Fibroblast of peridontal ligament (primary cell): ENCODE results near the gene RFFL.
"Not testable (repeated sequence)": the region's sequence is repeated elsewhere in the genome, so short reads cannot be mapped to it uniquely, and the experiment has no call there.

Experiments used
- DNase-seq: peaks from one replicate; pipeline ENCODE4 v3.0.0-alpha.2; 2010; ENCODE audit errors: extremely low read depth

RFFL gene

DNA sequence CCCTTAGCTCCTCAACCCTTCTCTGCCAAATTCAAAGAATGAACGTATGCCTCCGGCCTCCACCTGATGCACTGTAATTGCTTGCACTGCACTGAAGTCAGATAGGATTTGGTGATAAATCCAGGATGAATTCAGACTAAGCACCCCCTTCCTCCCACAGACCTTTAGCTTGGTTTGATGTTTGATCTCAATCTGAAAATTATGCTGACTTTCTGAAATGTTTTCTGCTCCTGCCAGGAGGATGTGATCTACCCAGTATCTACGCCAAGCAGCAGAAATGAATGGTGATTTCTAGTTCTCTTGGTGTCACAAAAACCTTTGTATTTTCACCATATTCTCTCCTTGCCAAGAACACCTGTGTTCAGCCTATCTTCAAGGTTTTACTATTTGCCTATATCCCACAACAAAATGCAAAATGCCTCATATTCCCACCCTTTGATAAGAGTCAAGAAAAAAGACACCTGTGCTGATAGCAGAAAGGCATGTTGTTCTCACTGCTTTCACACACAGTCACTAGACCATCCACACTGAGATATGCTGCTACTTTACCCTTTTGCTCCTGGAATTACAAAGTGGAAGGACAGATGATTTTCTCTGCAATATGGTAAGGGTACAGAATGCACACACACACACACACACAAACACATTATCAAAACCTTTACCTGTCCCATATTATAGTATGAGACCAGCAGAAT, 14.7 kb downstream of the RFFL start:
- DNase-seq, result no peak

GRCh38 chr17:35046740-35047283, 16.7 kb downstream of the RFFL start:
- DNase-seq, result peak; percentile 61

GRCh38 chr17:35046245-35046644, 17.3 kb downstream of the RFFL start:
- no peak for DNase-seq

- DNase-seq, result not testable (repeated sequence)
Observed at GRCh38 chr17:35045458-35045979, 18.0 kb downstream of the RFFL start.

DNA sequence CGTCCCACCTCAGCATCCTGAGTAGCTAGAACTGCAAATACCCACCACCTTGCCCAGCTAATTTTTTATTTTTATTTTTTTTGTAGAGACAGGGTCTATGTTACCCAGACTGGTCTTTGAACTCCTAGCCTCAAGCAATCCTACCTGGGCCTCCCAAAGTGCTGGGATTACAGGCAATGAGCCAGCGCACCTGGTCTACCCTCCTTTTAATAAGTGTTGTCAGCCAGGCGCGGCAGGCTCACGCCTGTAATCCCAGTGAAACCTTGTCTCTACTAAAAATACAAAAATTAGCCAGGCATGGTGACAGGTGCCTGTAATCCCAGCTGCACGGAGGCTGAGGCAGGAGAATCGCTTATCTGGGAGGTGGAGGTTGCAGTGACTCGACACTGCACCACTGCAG, 19.3 kb downstream of the RFFL start:
- DNase-seq, result no peak

GRCh38 chr17:35041390-35041789, 22.1 kb downstream of the RFFL start:
- DNase-seq, result no peak

DNA sequence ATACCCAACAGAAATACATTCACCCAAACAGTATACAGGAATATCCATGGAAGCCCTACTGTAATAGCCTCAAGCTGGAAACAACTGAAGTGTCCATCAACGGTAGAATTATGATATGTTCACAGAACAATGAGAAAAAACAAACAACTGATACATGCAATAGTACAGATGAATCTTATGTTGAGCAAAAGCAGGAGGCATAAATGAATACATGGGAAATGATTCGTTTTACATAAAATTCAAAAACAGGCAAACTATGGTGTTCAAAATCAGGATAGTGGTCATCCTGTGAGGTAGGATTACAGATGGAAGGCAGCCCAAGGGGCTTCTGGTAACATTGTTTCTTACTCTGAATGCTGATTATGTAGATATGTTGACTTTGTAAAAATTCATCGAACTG, 25.1 kb downstream of the RFFL start:
- DNase-seq, result no peak

- no peak for DNase-seq
Observed at GRCh38 chr17:35030780-35031179, 32.7 kb downstream of the RFFL start.

DNA sequence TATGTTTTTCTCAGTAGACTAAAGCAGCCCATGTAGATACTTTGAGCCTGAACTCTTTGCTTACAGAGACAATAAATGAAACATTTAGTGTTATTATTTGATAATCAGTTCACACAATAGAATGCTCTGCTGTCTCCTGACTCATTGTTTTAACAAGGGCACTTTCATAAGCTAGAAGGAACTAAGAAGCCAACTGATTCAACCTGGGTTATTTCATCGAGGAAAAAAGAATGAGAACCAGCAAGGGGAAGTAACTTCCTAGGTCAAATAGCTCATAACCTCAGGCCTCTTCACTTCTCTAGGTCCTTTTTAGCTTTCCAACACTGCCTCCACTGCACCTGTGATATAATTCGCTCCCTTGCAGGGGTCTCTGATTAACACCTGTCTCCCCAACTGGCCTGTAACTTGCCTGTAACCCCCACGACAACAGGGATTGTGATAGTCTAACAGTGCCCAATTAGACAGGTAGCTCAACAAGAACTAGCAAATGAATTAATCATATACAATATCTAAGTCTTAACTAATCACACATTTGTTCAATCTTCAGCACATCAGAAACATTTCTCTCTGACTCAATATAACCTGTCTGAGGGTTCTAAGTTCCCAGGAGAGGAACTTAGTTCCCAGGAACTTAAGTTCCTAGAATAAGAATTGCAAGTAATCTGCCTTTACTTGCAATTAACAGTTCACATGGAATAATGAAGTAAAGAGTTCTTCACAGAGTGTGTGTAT, 34.8 kb downstream of the RFFL start:
- DNase-seq, result no peak

DNA sequence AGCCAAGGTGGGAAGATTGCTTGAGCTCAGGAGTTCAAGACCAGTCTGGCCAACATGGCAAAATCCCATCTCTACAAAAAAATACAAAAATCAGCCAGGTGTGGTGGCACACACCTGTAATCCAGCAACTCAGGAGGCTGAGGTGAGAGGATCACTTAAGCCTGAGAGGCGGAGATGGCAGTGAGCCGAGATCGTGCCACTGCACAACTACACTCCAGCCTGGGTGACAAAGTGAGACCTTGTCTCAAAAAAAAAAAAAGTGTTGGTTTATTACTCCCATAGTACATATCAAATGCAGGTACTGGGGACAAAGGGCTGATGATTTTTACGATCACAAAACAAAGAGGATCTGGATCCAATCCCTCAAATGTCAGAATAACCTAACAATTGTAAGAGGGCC, 35.4 kb downstream of the RFFL start:
- DNase-seq, result not testable (repeated sequence)

- no peak for DNase-seq
Observed at GRCh38 chr17:35025541-35025940, 38.0 kb downstream of the RFFL start.

DNA sequence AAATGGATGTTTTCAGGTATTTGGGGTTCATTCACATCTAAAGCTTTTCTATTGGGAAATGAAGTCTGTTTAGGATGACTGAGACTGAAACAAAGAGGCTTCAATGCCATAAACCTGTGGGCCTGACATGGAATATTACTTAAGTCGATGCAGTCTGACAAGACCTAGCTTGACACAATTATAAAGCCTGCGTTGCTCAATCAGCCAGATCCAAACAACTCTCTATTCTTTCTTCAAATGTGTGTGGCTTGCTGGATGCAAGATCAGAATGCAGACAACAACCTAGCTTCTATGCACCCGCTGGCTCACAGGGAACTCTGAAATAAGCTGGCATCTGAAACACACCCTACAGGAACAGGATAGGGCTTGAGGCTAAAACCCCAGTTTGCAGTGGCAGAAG, 40.0 kb downstream of the RFFL start:
- no peak for DNase-seq

DNA sequence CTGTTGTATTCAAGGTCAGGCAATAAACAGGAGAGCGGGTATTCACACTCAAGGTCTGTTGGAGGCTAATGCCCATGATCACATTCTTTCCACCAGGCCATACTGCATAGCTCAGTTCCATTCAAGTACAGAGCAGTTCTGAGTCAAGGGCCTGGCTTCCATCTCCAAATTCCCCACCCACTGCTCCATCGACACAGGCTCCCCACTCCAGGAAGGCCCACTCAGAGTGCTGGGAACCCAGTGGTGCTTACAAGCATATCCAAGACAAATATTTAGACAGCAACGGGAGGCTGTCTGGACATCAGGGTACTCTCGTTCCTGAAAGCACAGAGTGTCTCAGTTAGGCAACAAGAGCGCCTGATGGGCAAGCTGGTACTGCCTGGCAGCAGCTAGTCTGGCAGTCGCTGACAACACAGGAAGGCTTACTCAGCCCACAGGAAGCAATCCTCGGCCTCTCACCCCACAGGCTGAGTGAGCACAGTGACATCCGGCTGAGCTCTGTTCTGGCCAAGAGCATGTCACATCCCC, 40.9 kb downstream of the RFFL start:
- DNase-seq, result peak; percentile 82

GRCh38 chr17:35021520-35022380, 41.8 kb downstream of the RFFL start:
- no peak for DNase-seq

- no peak for DNase-seq
Observed at GRCh38 chr17:35019386-35020179, 43.9 kb downstream of the RFFL start.

DNA sequence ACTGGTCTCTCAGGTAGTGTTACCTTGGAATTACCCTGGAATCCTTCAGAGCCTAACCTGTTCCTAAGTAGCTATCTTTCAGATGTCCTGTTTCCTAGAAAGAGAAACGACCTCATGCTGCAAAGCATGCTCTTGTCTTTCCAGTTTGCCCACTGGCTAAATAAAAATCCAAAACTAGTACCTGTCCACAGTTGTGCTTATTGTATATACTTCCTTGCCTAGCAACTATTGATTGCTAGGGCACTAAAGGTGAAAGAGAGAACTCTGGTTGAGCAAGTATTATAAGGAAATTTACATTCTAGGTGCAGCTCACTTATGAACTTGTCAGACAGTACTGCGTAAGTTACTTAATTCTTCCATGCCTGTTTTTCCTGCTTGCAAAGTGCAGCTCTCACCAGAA, 44.7 kb downstream of the RFFL start:
- DNase-seq, result no peak

DNA sequence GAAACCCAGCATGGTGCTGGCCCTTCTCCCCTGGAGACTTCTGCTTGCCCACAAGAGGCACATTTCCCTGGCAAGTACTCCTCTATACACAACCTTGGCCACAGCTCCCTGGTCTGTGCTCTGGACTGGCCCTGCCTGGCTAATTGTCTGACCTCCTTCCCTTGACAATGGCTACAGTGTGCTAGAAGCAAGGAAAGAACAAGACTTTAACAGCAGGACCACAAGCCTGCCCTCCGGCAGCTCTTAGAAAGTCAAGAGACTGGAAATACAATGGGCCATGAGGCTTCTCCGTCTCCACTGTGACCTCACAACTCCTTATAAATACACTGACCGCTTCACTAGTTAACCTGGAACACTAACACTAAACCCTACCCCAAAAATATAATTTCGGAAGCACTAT, 46.5 kb downstream of the RFFL start:
- DNase-seq, result no peak

GRCh38 chr17:35016369-35016768, 47.1 kb downstream of the RFFL start:
- DNase-seq, result no peak

- DNase-seq, result no peak
Observed at GRCh38 chr17:35011671-35012216, 51.8 kb downstream of the RFFL start.

DNA sequence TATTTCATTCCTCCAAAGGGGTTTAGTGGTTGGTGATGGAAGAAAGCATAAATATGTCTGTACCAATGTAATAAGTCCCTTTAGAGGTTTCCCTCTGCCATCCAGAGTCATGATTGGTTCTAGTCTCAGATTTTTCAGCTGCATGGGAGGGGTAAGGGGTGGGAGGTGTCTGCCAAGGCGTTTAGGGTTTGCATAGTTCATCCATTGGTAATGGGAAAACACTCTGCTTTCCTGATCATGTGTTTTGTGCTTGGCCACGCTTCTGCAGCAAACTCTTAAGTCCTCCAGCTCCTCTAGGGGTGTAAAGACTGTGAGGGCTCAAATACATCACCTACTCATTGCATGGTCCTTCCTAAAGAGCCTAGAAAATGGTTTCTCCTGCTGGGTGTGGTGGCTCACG, 53.4 kb downstream of the RFFL start:
- DNase-seq, result peak; percentile 50

DNA sequence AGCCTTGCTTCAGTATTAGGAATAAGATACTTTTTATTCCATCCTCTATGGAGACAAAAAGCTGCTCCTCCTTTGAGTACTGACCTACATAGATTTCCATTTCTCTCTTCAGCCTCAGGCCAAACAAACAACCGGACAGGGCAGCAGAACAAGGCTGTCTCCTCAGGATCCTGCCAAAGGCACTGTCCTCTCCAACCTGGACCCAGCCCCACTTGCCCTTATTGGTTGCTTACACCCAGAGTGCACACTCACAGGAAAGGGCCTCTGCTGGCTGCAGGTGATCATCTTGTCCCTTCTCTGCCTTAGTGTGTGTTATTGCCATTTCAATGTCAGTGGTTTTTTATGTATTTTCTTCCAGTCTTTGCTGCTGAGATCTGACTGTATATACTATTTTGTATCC, 56.5 kb downstream of the RFFL start:
- DNase-seq, result no peak
